Neutrophil (primary cell): ENCODE measurements around the gene PIRT.

Experiments
- H3K27ac ChIP-seq: fragments of 200-600 bp; sonication (generic); 2 replicates; pipeline ENCODE4 v1.5.1; 2016; ENCODE audit warnings: mild to moderate bottlenecking, moderate library complexity
- H3K27me3 ChIP-seq: fragments of 200-600 bp; sonication (generic); 2 replicates; pipeline ENCODE4 v1.6.0; 2016; ENCODE audit warnings: mild to moderate bottlenecking
- H3K36me3 ChIP-seq: fragments of 200-600 bp; sonication (generic); 2 replicates; pipeline ENCODE4 v1.5.1; 2017
- H3K4me1 ChIP-seq, 2 experiments: fragments of 200-600 bp in 1 of 2; sonication (generic) in 1 of 2; 1 replicate in 1 of 2; 2 replicates in 1 of 2; pipeline versions ENCODE4 v1.5.1 to v1.6.1; 2013 to 2016; ENCODE audit warnings: low read depth in 1 of 2, low read length in 1 of 2, mild to moderate bottlenecking in 1 of 2, moderate library complexity in 1 of 2; ENCODE audit not compliant: control insufficient read depth in 1 of 2, insufficient read depth in 1 of 2
- H3K4me3 ChIP-seq, 2 experiments: fragments of 200-600 bp in 1 of 2; sonication (generic) in 1 of 2; 1 replicate in 1 of 2; 2 replicates in 1 of 2; pipeline ENCODE4 v1.5.1; 2013 to 2016; ENCODE audit warnings: low read depth in 1 of 2, low read length in 1 of 2, mild to moderate bottlenecking in 1 of 2, moderate library complexity in 1 of 2
- H3K9me3 ChIP-seq: fragments of 200-600 bp; sonication (generic); 2 replicates; pipeline ENCODE4 v1.5.1; 2016
- CTCF ChIP-seq: fragments of 200-600 bp; sonication (generic); IDR thresholded peaks from 2 replicates; pipeline ENCODE4 v1.5.1; 2016; ENCODE audit warnings: antibody characterized with exemption

Gene PIRT

GRCh38 chr17:10837921-10838320 lies at the start of gene PIRT:
TSS of gene PIRT (minus strand) at chr17:10838087. CDS start at chr17:10825645, 12,442 bp downstream.
- Histone ChIP-seq H3K27me3 (no peaks in the 10 kb centered on the region), H3K36me3 (no peaks in the 10 kb centered on the region), H3K9me3 (no peaks in the 10 kb centered on the region), H3K27ac (no peak within 1 kb of the TSS), H3K4me3 (no peak within 1 kb of the TSS), H3K4me1 (no peaks in the 10 kb centered on the region)
- TF ChIP-seq CTCF, result no peak

- Histone ChIP-seq H3K36me3 (no peaks in the 10 kb centered on the region), H3K9me3 (no peaks in the 10 kb centered on the region), H3K4me1 (no peaks in the 10 kb centered on the region), H3K27me3 (peaks cover 2% of the 10 kb centered on the region), H3K27ac (no peak overlapping the region), H3K4me3 (no peak overlapping the region)
- TF ChIP-seq CTCF, result no peak
Measured at GRCh38 chr17:10881959-10882358, 44.1 kb upstream of the PIRT start.

GRCh38 chr17:10879190-10879836 lies 41.4 kb upstream of the PIRT start:
- no peak for TF ChIP-seq CTCF
- Histone ChIP-seq H3K4me1 (no peaks in the 10 kb centered on the region), H3K36me3 (no peaks in the 10 kb centered on the region), H3K27ac (no peak overlapping the region), H3K4me3 (no peak overlapping the region), H3K9me3 (no peaks in the 10 kb centered on the region), H3K27me3 (peaks cover 6% of the 10 kb centered on the region)

GRCh38 chr17:10875984-10876555 lies 38.2 kb upstream of the PIRT start:
- Histone ChIP-seq H3K27ac (no peak overlapping the region), H3K36me3 (no peaks in the 10 kb centered on the region), H3K4me3 (no peak overlapping the region), H3K27me3 (peaks cover 6% of the 10 kb centered on the region), H3K4me1 (no peaks in the 10 kb centered on the region), H3K9me3 (no peaks in the 10 kb centered on the region)
- no peak for TF ChIP-seq CTCF

GRCh38 chr17:10875430-10875851 lies 37.6 kb upstream of the PIRT start:
- no peaks in the 10 kb centered on the region for H3K9me3 ChIP-seq
- no peaks in the 10 kb centered on the region for H3K36me3 ChIP-seq
- H3K27me3 ChIP-seq, result peaks cover 7% of the 10 kb centered on the region
- H3K27ac ChIP-seq, result no peak overlapping the region
- H3K4me3 ChIP-seq, result no peak overlapping the region
- no peaks in the 10 kb centered on the region for H3K4me1 ChIP-seq
- no peak for TF ChIP-seq CTCF
